NCI-H187 treated with DMSO at 0.1 percent for 48 hours (cell line): Measurements from ENCODE around the gene CDHR5.

ENCODE experiments used
- DNase-seq: peaks from one replicate; lab custom pipeline; 2025; lab: John Stamatoyannopoulos, UW

CDHR5 gene

DNA sequence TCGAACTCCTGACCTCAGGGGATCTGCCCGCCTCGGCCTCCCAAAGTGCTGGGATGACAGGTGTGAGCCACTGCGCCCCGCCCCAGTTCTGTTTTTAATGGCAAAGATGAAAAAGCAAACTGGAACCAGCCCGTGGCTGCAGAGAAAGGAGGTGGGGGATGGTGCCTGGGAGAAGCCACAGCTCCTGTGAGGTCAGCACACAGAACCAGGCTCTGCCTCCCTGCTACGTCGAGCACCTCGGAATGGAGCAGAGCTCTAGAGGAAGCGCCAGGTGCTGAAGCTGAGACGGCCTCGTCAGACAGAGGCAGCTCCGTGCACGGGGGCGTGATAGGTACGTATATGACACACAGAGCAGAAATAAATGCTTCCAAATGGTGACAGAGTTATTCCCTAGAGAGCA is 20.8 kb upstream of the CDHR5 start:
- DNase-seq, result no peak

DNA sequence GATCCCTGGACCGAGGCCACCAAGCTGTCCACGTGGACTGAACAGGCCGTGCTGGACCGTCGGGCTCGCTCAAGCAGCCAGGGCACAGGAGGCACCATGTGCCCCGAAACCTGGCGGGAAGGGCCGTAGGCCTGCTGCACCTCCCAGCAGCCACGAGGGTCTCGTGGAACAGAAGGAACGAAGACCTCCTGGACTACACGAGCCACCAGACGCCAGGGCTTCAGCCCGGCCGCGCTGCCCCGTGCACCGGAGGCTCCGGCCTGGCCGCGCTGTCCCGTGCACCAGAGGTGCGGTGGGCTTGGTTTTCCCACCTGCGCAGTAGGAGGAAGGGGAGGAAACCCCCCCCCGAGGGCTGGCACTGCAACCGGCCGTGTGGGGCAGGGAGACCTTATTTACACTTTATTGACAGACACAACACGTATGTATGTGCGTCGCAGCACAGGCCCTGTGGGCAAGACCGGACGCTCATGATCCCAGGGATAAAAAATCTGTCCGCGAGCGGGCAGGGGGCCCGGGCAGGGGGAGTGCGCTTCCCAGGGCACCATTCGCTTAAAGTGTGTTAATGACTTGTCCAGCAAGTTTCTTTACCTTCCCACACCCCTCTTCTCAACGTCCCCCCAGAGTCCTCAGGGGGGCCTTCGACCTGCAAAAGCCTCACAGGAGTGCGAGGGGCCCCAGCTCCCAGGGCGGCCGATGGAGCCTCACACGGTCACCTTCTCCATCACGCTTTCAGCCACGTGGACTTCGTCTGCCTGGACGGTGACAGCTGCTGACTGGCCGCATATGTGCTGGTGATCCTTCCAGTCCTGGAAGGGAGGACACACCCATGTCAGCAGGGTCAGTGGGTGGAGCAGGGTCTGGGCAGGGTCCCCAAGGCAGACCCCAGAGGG is 19.3 kb upstream of the CDHR5 start:
- no peak for DNase-seq

- DNase-seq, result no peak
Observed at GRCh38 chr11:643366-643765, 18.6 kb upstream of the CDHR5 start.

GRCh38 chr11:641806-642370 is 17.1 kb upstream of the CDHR5 start:
- no peak for DNase-seq

- no peak for DNase-seq
Observed at GRCh38 chr11:640021-640706, 15.4 kb upstream of the CDHR5 start.

DNA sequence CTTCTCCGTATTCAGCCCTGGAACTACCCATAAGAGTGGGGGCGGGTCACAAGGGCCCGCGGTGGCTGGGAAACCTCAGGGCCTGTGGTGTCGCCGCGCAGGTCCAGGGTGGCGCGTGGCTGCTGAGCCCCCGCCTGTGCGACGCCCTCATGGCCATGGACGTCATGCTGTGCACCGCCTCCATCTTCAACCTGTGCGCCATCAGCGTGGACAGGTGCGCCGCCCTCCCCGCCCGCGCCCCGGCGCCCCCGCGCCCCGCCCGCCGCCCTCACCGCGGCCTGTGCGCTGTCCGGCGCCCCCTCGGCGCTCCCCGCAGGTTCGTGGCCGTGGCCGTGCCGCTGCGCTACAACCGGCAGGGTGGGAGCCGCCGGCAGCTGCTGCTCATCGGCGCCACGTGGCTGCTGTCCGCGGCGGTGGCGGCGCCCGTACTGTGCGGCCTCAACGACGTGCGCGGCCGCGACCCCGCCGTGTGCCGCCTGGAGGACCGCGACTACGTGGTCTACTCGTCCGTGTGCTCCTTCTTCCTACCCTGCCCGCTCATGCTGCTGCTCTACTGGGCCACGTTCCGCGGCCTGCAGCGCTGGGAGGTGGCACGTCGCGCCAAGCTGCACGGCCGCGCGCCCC is 14.7 kb upstream of the CDHR5 start:
- DNase-seq, result no peak

DNA sequence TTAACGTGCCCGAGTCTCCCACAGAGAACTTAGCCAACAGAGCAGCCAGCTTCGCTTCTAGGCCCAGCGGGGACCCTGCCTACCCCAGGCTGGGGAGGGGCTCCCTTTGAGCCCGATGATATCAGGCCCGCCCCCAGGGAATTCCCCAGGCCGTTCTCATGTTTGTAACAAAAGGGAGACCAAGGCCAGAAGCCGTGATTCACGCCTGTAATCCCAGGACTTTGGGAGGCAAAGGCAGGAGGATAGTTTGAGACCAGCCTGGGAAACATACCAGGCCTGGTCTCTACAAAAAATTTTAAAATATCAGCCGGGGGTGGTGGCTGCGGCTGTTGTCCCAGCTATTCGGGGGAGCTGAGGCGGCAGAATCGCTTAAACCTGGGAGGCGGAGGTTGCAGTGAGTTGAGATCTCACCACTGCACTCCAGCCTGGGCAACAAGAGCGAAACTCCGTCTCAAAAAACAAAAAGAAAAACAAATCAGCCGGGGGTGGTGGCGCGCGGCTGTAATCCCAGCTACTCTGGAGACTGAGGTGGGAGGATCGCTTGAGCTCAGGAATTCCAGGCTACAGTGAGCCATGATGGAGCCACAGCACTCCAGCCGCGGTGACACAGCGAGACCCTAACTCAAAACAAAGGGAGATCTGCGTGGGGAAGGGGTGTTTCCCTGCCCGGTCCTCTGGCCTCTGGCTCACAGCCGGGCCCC is 14.0 kb upstream of the CDHR5 start:
- no peak for DNase-seq

DNA sequence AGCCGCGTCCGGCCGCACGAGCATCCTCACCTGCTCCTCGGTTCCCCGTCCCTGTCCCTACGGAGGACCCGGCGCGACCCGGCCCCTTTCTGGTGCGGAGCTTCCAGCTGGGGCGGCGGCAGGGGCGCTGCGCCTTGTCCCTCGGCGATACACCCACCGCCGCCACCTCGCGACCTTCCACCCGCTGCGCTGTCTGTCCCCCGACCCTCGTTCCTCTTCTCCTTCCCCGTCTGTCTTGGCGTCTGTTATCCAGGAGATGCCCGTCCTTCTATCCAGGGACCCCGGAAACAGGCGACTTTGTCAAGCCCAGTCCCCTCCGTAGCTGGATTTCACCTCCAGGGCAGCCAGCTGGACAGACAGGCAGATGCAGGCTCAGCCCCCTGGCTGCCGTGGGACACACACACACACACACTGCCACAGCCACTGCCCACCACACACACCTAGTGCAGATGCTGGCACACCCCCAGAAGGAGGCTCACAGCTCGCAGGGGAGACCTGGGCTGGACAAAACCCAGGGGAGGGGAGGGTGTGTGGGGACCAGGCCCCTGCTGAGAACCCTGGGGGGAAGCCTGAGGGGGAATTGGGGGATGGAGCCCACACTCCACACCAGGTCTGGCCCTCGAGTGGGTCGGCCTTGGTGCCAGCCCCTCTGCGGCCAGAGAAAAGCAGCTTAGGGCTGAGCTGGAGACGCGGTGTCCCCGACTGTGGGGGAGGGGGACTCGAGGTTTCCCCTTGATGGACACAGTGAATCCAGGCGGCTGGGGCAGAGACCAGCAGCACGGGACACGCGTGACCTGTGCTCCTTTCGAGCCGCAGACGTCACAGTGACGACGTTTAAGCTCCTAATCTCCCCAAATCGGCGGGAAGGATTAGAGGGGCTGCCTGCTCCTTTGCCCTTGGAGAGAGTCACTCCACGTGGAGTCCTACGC is 13.1 kb upstream of the CDHR5 start:
- DNase-seq, result no peak

DNA sequence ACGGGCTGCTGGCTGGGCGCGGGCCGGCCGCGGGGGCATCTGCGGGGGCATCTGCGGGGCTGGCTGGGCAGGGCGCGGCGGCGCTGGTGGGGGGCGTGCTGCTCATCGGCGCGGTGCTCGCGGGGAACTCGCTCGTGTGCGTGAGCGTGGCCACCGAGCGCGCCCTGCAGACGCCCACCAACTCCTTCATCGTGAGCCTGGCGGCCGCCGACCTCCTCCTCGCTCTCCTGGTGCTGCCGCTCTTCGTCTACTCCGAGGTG is 12.5 kb upstream of the CDHR5 start:
- no peak for DNase-seq

GRCh38 chr11:636511-637332 is 12.0 kb upstream of the CDHR5 start, which contains the start of gene DRD4:
Gene DRD4, plus strand, starts transcription at chr11:637269. Its CDS starts 36 bp downstream, at chr11:637305.
- no peak for DNase-seq

DNA sequence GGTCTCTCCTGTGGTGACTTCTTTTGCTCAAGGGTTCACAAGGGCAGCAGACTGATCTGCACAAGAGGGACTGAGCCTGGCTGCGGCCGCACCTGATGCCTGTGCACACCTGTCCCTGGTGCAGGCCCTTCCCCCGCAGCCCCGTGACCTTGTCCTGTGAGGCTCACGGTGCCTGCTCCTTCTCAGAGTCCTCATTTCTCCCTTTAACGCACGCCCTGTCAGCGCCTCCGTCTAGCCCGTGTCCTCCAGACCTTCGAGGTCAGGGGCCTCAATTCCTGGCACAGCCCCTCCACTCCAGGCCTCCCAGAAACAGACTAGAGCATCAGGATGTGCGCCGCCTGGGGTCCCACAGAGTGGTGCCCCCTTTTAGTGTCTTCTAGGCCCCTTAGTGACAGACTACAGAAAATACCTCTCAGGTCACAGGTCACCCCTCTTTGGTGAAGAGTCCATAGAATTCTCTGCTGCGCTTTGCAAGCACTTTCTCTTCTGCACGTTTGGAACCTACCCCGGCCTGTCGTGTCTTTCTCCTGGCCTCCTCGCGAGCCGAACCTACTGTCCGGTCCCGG is 11.3 kb upstream of the CDHR5 start:
- DNase-seq, result no peak

- no peak for DNase-seq
Observed at GRCh38 chr11:630871-631270, 6.1 kb upstream of the CDHR5 start.

DNA sequence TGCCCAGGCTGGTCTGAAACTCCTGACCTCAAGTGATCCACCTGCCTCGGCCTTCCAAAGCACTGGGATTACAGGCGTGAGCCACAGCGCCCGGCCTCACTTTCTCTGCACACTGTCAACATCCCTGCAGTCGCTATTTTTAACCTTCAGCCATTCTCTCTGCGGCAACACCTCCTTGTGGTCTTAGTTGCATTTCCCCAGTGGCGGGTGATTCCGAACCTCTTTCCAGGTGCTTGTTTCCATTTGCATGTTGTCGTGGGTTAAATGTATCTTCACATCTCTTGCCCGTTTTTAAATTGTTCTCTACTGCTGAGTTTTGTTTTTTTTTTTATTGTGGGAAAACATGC is 4.5 kb upstream of the CDHR5 start:
- DNase-seq, result peak; percentile 4

- no peak for DNase-seq
Observed at GRCh38 chr11:628056-628455, 3.3 kb upstream of the CDHR5 start.

DNA sequence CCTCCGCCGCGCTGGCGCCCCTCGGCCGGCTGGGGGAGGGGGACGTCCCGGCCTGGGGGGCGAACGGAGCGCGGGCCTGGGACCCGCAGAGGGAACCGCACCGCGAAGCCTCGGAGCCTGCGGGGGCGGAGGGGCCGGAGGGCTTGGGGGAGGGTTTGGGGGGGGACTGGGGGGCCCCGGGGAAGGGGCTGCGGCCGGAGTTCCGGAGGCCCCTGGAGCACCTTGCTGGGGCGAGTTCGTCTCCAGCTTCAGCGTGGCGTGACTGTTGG is 2.5 kb upstream of the CDHR5 start:
- DNase-seq, result no peak

- no peak for DNase-seq
Observed at GRCh38 chr11:626475-627307, 1.9 kb upstream of the CDHR5 start, which contains the start of gene SCT. Gene SCT, minus strand, starts transcription at chr11:627181. Its CDS starts 38 bp downstream, at chr11:627143.

- DNase-seq, result no peak
Observed at GRCh38 chr11:625636-626268, 997 bp upstream of the CDHR5 start.

DNA sequence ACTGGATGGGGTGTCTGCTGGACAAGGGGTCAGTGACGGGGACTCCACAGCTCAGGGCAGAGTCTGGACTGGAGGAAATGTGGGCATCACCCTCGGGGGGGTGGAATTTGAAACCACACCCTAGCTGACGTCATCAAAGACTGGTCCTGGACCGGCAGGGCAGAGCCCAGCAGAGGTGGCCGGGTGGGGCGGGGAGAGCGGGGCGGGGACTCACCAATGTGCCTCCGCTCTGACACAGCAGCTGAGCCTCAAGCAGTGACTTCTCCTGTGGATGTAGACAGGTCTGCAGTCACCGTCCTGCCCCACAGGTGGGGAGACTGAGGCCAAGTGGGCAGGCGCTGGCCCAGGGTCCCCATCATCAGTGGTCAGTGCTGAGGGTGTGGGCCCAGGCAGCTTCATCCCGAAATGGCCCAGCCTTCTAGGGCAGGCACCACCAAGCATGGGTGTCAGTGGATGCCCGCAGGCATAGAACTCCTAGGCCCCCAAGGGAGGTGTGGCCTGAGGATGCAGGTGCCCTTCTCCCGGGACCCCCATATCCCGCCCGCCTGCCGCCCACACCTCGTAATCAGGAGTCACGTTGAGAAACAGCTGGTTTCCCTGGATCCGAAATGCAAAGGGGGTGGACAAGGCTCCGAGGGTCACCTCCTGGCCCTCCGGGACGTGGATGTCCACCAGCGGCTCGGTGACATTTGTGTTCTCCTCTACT is 603 bp downstream of the CDHR5 start:
- no peak for DNase-seq
